HEK293 (cell line): ENCODE data around the gene FBXO17.

ENCODE experiments used
- BCL11B ChIP-seq: fragments of 450-650 bp; formaldehyde crosslinking; IDR thresholded peaks from 2 replicates; pipeline ENCODE4 v1.5.1; 2016; ENCODE audit warnings: low read depth, missing biosample characterization, missing genetic modification characterization
- FEZF1 ChIP-seq: fragments of 450-650 bp; formaldehyde crosslinking; IDR thresholded peaks from 2 replicates; pipeline ENCODE4 v1.5.1; 2016; ENCODE audit warnings: missing biosample characterization, missing genetic modification characterization
- HOXA7 ChIP-seq: sonication (generic); formaldehyde crosslinking; IDR thresholded peaks from 2 replicates; pipeline ENCODE4 v1.8.1; 2022; ENCODE audit warnings: missing genetic modification reagents, borderline replicate concordance
- RBAK ChIP-seq: fragments of 450-650 bp; formaldehyde crosslinking; IDR thresholded peaks from 2 replicates; pipeline ENCODE4 v1.5.1; 2016; ENCODE audit warnings: missing biosample characterization, missing genetic modification characterization
- SALL2 ChIP-seq: fragments of 450-650 bp; formaldehyde crosslinking; IDR thresholded peaks from 2 replicates; pipeline ENCODE4 v1.5.0; 2017; ENCODE audit warnings: missing biosample characterization, mild to moderate bottlenecking, missing genetic modification characterization, borderline replicate concordance
- SP2 ChIP-seq: fragments of 450-650 bp; formaldehyde crosslinking; IDR thresholded peaks from 2 replicates; pipeline ENCODE4 v1.5.1; 2016; ENCODE audit warnings: missing biosample characterization, missing genetic modification characterization
- SP7 ChIP-seq: fragments of 450-650 bp; formaldehyde crosslinking; IDR thresholded peaks from 2 replicates; pipeline ENCODE4 v1.5.1; 2016; ENCODE audit warnings: missing biosample characterization, missing genetic modification characterization
- ZBTB17 ChIP-seq: fragments of 450-650 bp; formaldehyde crosslinking; IDR thresholded peaks from 2 replicates; pipeline ENCODE4 v1.5.1; 2016; ENCODE audit warnings: missing biosample characterization, missing genetic modification characterization
- ZBTB8A ChIP-seq: fragments of 450-650 bp; formaldehyde crosslinking; IDR thresholded peaks from 2 replicates; pipeline ENCODE4 v1.5.1; 2016; ENCODE audit warnings: missing biosample characterization, missing genetic modification characterization
- ZNF146 ChIP-seq: fragments of 450-650 bp; formaldehyde crosslinking; IDR thresholded peaks from 2 replicates; pipeline ENCODE4 v1.5.1; 2016; ENCODE audit warnings: missing biosample characterization, missing genetic modification characterization
- ZNF175 ChIP-seq: fragments of 450-650 bp; formaldehyde crosslinking; IDR thresholded peaks from 2 replicates; pipeline ENCODE4 v1.5.1; 2016; ENCODE audit warnings: missing biosample characterization, missing genetic modification characterization
- ZNF24 ChIP-seq: fragments of 450-650 bp; formaldehyde crosslinking; IDR thresholded peaks from 2 replicates; pipeline ENCODE4 v1.5.1; 2016; ENCODE audit warnings: missing biosample characterization, missing genetic modification characterization
- ZNF302 ChIP-seq: fragments of 450-650 bp; formaldehyde crosslinking; IDR thresholded peaks from 2 replicates; pipeline ENCODE4 v1.5.1; 2016; ENCODE audit warnings: missing biosample characterization, missing genetic modification characterization, low read depth
- ZNF311 ChIP-seq: fragments of 450-650 bp; formaldehyde crosslinking; IDR thresholded peaks from 2 replicates; pipeline ENCODE4 v1.5.1; 2017; ENCODE audit warnings: missing biosample characterization, missing genetic modification characterization, borderline replicate concordance
- ZNF335 ChIP-seq: fragments of 450-650 bp; formaldehyde crosslinking; conservative IDR thresholded peaks from 2 replicates; pipeline ENCODE4 v1.5.1; 2016; ENCODE audit warnings: missing biosample characterization, missing genetic modification characterization
- ZNF366 ChIP-seq: fragments of 450-650 bp; formaldehyde crosslinking; conservative IDR thresholded peaks from 2 replicates; pipeline ENCODE4 v1.5.1; 2016; ENCODE audit warnings: missing biosample characterization, missing genetic modification characterization
- ZNF404 ChIP-seq: fragments of 450-650 bp; formaldehyde crosslinking; IDR thresholded peaks from 2 replicates; pipeline ENCODE4 v1.5.1; 2017; ENCODE audit warnings: missing biosample characterization, missing genetic modification characterization
- ZNF48 ChIP-seq: fragments of 450-650 bp; formaldehyde crosslinking; IDR thresholded peaks from 2 replicates; pipeline ENCODE4 v1.5.1; 2016; ENCODE audit warnings: missing biosample characterization, missing genetic modification characterization
- ZNF521 ChIP-seq: fragments of 450-650 bp; formaldehyde crosslinking; IDR thresholded peaks from 2 replicates; pipeline ENCODE4 v1.5.1; 2017; ENCODE audit warnings: missing biosample characterization, mild to moderate bottlenecking, missing genetic modification characterization
- ZNF544 ChIP-seq: fragments of 450-650 bp; formaldehyde crosslinking; IDR thresholded peaks from 2 replicates; pipeline ENCODE4 v1.5.0; 2017; ENCODE audit warnings: missing biosample characterization, missing genetic modification characterization
- ZNF571 ChIP-seq: fragments of 450-650 bp; formaldehyde crosslinking; IDR thresholded peaks from 2 replicates; pipeline ENCODE4 v1.5.0; 2017; ENCODE audit warnings: missing biosample characterization, missing genetic modification characterization
- ZNF585B ChIP-seq: fragments of 450-650 bp; formaldehyde crosslinking; IDR thresholded peaks from 2 replicates; pipeline ENCODE4 v1.5.1; 2016; ENCODE audit warnings: missing biosample characterization, missing genetic modification characterization
- ZNF610 ChIP-seq: fragments of 450-650 bp; formaldehyde crosslinking; IDR thresholded peaks from 2 replicates; pipeline ENCODE4 v1.5.1; 2016; ENCODE audit warnings: missing biosample characterization, missing genetic modification characterization, borderline replicate concordance
- ZNF701 ChIP-seq: fragments of 450-650 bp; formaldehyde crosslinking; IDR thresholded peaks from 2 replicates; pipeline ENCODE4 v1.5.1; 2016; ENCODE audit warnings: missing biosample characterization, missing genetic modification characterization
- ZNF707 ChIP-seq: fragments of 450-650 bp; formaldehyde crosslinking; IDR thresholded peaks from 2 replicates; pipeline ENCODE4 v1.5.1; 2016; ENCODE audit warnings: missing biosample characterization, missing genetic modification characterization
- ZNF837 ChIP-seq: fragments of 450-650 bp; formaldehyde crosslinking; IDR thresholded peaks from 2 replicates; pipeline ENCODE4 v1.5.1; 2016; ENCODE audit warnings: missing biosample characterization, missing genetic modification characterization
- TF ChIP-seq, protein P1 (sequence below): fragments of 450-650 bp; formaldehyde crosslinking; IDR thresholded peaks from 2 replicates; pipeline ENCODE4 v1.5.1; 2016; ENCODE audit warnings: missing biosample characterization, missing genetic modification characterization
- TF ChIP-seq, protein P2 (sequence below): fragments of 450-650 bp; formaldehyde crosslinking; IDR thresholded peaks from 2 replicates; pipeline ENCODE4 v1.5.1; 2016; ENCODE audit warnings: missing biosample characterization, missing genetic modification characterization
- TF ChIP-seq, protein P3 (sequence below): fragments of 450-650 bp; formaldehyde crosslinking; IDR thresholded peaks from 2 replicates; pipeline ENCODE4 v1.5.1; 2016; ENCODE audit warnings: missing biosample characterization, missing genetic modification characterization, low read depth
- TF ChIP-seq, protein P4 (sequence below): fragments of 450-650 bp; formaldehyde crosslinking; IDR thresholded peaks from 2 replicates; pipeline ENCODE4 v1.5.1; 2016; ENCODE audit warnings: missing biosample characterization, missing genetic modification characterization
- TF ChIP-seq, protein P5 (sequence below): fragments of 450-650 bp; formaldehyde crosslinking; IDR thresholded peaks from 2 replicates; pipeline ENCODE4 v1.5.1; 2017; ENCODE audit warnings: missing biosample characterization, missing genetic modification characterization
- TF ChIP-seq, protein P6 (sequence below): fragments of 450-650 bp; formaldehyde crosslinking; IDR thresholded peaks from 2 replicates; pipeline ENCODE4 v1.5.1; 2017; ENCODE audit warnings: missing biosample characterization, missing genetic modification characterization

FBXO17 gene

DNA sequence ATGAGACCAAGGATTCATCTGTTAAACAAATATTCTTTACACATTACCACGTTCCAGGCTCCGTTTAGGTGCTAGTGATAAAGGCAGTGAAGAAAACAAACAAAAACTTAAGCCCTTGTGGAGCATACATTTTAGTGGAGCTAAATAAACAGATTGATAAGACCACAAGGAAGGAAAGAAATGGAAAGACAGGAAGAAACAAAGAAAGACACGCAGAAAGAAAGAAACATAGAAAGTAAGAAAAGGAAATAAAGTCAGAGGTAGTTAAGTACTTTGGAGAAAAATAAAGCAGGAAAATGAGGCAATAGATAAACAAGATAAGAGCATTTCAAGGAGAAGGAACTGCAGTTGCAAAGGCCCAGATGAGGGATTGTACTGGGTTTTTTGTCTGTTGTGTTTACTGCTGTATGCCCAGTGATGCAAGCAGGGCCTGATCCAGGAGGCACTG is 74.8 kb downstream of the FBXO17 start (continued):
- TF ChIP-seq, protein P1, sequence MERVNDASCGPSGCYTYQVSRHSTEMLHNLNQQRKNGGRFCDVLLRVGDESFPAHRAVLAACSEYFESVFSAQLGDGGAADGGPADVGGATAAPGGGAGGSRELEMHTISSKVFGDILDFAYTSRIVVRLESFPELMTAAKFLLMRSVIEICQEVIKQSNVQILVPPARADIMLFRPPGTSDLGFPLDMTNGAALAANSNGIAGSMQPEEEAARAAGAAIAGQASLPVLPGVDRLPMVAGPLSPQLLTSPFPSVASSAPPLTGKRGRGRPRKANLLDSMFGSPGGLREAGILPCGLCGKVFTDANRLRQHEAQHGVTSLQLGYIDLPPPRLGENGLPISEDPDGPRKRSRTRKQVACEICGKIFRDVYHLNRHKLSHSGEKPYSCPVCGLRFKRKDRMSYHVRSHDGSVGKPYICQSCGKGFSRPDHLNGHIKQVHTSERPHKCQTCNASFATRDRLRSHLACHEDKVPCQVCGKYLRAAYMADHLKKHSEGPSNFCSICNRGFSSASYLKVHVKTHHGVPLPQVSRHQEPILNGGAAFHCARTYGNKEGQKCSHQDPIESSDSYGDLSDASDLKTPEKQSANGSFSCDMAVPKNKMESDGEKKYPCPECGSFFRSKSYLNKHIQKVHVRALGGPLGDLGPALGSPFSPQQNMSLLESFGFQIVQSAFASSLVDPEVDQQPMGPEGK (tag by site-specific recombination), result no peak
- TF ChIP-seq ZNF302 (tag by site-specific recombination) (no peak), BCL11B (no peak), ZNF701 (tag by site-specific recombination) (no peak), ZNF610 (tag by site-specific recombination) (no peak), SALL2 (tag by site-specific recombination) (no peak), ZNF521 (no peak), FEZF1 (tag by site-specific recombination) (no peak), ZNF48 (no peak), ZNF24 (tag by site-specific recombination) (0 out of 2 replicates have a peak, but pooled peaks have one; percentile 21), ZNF544 (tag by site-specific recombination) (no peak), ZNF571 (tag by site-specific recombination) (no peak), ZNF366 (peak; percentile 96), ZNF404 (no peak), RBAK (no peak), HOXA7 (CRISPR knock-in tag) (no peak), ZNF335 (peak; percentile 73; the same call in 1 of the 2 replicates), ZNF707 (tag by site-specific recombination) (no peak), ZNF175 (no peak), ZNF837 (tag by site-specific recombination) (no peak), SP7 (tag by site-specific recombination) (no peak), ZNF311 (tag by site-specific recombination) (no peak), ZBTB17 (peak; percentile 50; the same call in 1 of the 2 replicates), ZNF146 (tag by site-specific recombination) (no peak), SP2 (no peak), ZNF585B (no peak), ZBTB8A (tag by site-specific recombination) (no peak)
- TF ChIP-seq, protein P2, sequence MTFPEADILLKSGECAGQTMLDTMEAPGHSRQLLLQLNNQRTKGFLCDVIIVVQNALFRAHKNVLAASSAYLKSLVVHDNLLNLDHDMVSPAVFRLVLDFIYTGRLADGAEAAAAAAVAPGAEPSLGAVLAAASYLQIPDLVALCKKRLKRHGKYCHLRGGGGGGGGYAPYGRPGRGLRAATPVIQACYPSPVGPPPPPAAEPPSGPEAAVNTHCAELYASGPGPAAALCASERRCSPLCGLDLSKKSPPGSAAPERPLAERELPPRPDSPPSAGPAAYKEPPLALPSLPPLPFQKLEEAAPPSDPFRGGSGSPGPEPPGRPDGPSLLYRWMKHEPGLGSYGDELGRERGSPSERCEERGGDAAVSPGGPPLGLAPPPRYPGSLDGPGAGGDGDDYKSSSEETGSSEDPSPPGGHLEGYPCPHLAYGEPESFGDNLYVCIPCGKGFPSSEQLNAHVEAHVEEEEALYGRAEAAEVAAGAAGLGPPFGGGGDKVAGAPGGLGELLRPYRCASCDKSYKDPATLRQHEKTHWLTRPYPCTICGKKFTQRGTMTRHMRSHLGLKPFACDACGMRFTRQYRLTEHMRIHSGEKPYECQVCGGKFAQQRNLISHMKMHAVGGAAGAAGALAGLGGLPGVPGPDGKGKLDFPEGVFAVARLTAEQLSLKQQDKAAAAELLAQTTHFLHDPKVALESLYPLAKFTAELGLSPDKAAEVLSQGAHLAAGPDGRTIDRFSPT (tag by site-specific recombination), result no peak
- TF ChIP-seq, protein P3, sequence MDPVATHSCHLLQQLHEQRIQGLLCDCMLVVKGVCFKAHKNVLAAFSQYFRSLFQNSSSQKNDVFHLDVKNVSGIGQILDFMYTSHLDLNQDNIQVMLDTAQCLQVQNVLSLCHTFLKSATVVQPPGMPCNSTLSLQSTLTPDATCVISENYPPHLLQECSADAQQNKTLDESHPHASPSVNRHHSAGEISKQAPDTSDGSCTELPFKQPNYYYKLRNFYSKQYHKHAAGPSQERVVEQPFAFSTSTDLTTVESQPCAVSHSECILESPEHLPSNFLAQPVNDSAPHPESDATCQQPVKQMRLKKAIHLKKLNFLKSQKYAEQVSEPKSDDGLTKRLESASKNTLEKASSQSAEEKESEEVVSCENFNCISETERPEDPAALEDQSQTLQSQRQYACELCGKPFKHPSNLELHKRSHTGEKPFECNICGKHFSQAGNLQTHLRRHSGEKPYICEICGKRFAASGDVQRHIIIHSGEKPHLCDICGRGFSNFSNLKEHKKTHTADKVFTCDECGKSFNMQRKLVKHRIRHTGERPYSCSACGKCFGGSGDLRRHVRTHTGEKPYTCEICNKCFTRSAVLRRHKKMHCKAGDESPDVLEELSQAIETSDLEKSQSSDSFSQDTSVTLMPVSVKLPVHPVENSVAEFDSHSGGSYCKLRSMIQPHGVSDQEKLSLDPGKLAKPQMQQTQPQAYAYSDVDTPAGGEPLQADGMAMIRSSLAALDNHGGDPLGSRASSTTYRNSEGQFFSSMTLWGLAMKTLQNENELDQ, result no peak
- TF ChIP-seq, protein P4, sequence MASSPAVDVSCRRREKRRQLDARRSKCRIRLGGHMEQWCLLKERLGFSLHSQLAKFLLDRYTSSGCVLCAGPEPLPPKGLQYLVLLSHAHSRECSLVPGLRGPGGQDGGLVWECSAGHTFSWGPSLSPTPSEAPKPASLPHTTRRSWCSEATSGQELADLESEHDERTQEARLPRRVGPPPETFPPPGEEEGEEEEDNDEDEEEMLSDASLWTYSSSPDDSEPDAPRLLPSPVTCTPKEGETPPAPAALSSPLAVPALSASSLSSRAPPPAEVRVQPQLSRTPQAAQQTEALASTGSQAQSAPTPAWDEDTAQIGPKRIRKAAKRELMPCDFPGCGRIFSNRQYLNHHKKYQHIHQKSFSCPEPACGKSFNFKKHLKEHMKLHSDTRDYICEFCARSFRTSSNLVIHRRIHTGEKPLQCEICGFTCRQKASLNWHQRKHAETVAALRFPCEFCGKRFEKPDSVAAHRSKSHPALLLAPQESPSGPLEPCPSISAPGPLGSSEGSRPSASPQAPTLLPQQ (tag by site-specific recombination), result peak; percentile 25; the same call in 1 of the 2 replicates
- TF ChIP-seq, protein P5, sequence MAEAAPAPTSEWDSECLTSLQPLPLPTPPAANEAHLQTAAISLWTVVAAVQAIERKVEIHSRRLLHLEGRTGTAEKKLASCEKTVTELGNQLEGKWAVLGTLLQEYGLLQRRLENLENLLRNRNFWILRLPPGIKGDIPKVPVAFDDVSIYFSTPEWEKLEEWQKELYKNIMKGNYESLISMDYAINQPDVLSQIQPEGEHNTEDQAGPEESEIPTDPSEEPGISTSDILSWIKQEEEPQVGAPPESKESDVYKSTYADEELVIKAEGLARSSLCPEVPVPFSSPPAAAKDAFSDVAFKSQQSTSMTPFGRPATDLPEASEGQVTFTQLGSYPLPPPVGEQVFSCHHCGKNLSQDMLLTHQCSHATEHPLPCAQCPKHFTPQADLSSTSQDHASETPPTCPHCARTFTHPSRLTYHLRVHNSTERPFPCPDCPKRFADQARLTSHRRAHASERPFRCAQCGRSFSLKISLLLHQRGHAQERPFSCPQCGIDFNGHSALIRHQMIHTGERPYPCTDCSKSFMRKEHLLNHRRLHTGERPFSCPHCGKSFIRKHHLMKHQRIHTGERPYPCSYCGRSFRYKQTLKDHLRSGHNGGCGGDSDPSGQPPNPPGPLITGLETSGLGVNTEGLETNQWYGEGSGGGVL (tag by site-specific recombination), result no peak
- TF ChIP-seq, protein P6, sequence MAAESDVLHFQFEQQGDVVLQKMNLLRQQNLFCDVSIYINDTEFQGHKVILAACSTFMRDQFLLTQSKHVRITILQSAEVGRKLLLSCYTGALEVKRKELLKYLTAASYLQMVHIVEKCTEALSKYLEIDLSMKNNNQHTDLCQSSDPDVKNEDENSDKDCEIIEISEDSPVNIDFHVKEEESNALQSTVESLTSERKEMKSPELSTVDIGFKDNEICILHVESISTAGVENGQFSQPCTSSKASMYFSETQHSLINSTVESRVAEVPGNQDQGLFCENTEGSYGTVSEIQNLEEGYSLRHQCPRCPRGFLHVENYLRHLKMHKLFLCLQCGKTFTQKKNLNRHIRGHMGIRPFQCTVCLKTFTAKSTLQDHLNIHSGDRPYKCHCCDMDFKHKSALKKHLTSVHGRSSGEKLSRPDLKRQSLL (tag by site-specific recombination), result no peak
